ENCODE data around the gene CHPF2.

The CHPF2 gene

DNA sequence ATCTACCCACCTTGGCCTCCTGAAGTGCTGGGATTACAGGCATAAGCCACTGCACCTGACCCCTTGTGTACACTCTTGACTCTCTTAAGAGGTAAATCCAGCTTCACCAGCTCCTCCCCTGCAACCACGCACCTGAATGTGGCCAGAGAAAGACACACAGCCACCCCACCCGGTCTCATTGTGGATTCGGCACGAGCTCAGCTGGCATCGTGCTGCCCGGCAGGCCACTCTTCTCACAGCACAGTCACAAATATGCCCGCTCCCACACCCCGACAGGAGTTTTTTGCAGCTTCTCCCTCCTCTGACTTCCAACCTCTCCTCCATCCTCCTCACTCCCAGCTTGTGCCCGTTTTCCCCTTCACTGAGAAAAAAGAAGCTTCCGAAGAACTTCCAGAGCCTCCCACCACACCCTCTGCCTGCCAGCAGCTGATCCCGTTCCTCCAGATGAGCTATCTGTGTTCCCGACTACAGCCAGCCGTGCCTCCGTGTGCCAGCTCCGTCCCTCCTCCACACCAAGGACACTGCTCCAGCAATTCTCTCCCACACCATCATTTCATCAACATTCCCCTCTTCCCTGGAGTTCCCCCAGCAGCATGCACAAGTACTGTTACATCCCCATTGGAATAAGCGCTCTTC is 24.2 kb downstream of the CHPF2 start:
- H3K56ac ChIP-seq (ENCODE audit: low read length): no peak overlapping the region
- H3K18ac ChIP-seq (ENCODE audit: low read length): no peak overlapping the region
- H3K79me2 ChIP-seq (ENCODE audit: control insufficient read depth, insufficient read depth, low read length): no peaks in the 10 kb centered on the region
- H2BK120ac ChIP-seq (ENCODE audit: low read depth, low read length): no peak overlapping the region
- H2BK5ac ChIP-seq (ENCODE audit: low read length): no peak overlapping the region
- H3K79me1 ChIP-seq (ENCODE audit: low read length): no peaks in the 10 kb centered on the region
- H3K4me1 ChIP-seq (ENCODE audit: control insufficient read depth, low read depth, low read length): peaks cover 6% of the 10 kb centered on the region
- no peak overlapping the region for H3K27ac ChIP-seq (ENCODE audit: low read depth, low read length)
- H4K8ac ChIP-seq (ENCODE audit: low read depth, low read length): no peak overlapping the region
- H3K9ac ChIP-seq (ENCODE audit: low read length): no peak overlapping the region
- no peak overlapping the region for H3K4me3 ChIP-seq (ENCODE audit: low read length)
- no peak overlapping the region for H4K5ac ChIP-seq (ENCODE audit: low read length)
- no CpG with 5 or more reads among the region's 16 CpGs for WGBS (ENCODE audit: extremely low coverage, insufficient coverage, low lambda C conversion rate)
- H3K27me3 ChIP-seq (ENCODE audit: insufficient read depth, low read length, poor library complexity): no peaks in the 10 kb centered on the region
- H3K23ac ChIP-seq (ENCODE audit: low read length): no peak overlapping the region
- no peak for DNase-seq
- H3K4ac ChIP-seq (ENCODE audit: low read depth, low read length): no peak overlapping the region
- no peak overlapping the region for H2AK5ac ChIP-seq (ENCODE audit: low read length)
- H3K36me3 ChIP-seq (ENCODE audit: control insufficient read depth, insufficient read depth, low read length): no peaks in the 10 kb centered on the region
- no peak overlapping the region for H2BK15ac ChIP-seq (replicated peaks; ENCODE audit: low read depth)
- H3K4me2 ChIP-seq (ENCODE audit: low read length): no peak overlapping the region

- Histone ChIP-seq H3K4me3 (ENCODE audit: low read length) (no peak overlapping the region), H3K56ac (ENCODE audit: low read length) (no peak overlapping the region), H3K4ac (ENCODE audit: low read depth, low read length) (no peak overlapping the region), H3K79me1 (ENCODE audit: low read length) (no peaks in the 10 kb centered on the region), H2AK5ac (ENCODE audit: low read length) (no peak overlapping the region), H3K27me3 (ENCODE audit: insufficient read depth, low read length, poor library complexity) (no peaks in the 10 kb centered on the region), H3K23ac (ENCODE audit: low read length) (no peak overlapping the region), H2BK120ac (ENCODE audit: low read depth, low read length) (no peak overlapping the region), H3K18ac (ENCODE audit: low read length) (no peak overlapping the region), H2BK5ac (ENCODE audit: low read length) (no peak overlapping the region), H3K9ac (ENCODE audit: low read length) (no peak overlapping the region), H3K4me2 (ENCODE audit: low read length) (no peak overlapping the region), H3K27ac (ENCODE audit: low read depth, low read length) (no peak overlapping the region), H4K8ac (ENCODE audit: low read depth, low read length) (no peak overlapping the region), H3K36me3 (ENCODE audit: control insufficient read depth, insufficient read depth, low read length) (no peaks in the 10 kb centered on the region), H3K4me1 (ENCODE audit: control insufficient read depth, low read depth, low read length) (peaks cover 2% of the 10 kb centered on the region), H4K5ac (ENCODE audit: low read length) (no peak overlapping the region), H3K79me2 (ENCODE audit: control insufficient read depth, insufficient read depth, low read length) (no peaks in the 10 kb centered on the region), H2BK15ac (replicated peaks; ENCODE audit: low read depth) (no peak overlapping the region)
- no CpG with 5 or more reads among the region's 7 CpGs for WGBS (ENCODE audit: extremely low coverage, insufficient coverage, low lambda C conversion rate)
- no peak for DNase-seq
These were observed 25.7 kb downstream of the CHPF2 start for GRCh38 chr7:151257990-151258389.

DNA sequence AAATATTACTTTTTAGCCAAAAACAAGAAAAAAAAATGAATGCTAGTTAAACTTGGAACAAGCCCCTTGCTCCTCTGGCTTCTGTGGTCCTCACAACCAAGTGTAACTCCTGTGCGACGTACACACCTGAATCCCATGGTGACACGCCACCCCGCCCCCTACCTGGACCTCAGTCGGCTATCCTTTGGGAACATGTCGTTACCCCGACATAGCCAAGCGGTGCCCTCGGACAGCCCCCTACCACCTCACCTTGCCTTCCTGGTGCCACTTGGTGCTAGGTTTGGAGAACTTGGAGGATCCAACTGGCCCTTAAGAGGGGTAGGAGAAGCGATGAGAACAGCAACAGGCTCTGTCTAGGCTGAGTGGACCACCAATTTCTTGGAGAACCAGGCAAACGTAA is 28.2 kb downstream of the CHPF2 start:
- Histone ChIP-seq H3K9ac (ENCODE audit: low read length) (no peak overlapping the region), H3K4me2 (ENCODE audit: low read length) (no peak overlapping the region), H3K27ac (ENCODE audit: low read depth, low read length) (no peak overlapping the region), H3K56ac (ENCODE audit: low read length) (no peak overlapping the region), H3K23ac (ENCODE audit: low read length) (peak overlapping the region; percentile 90), H3K79me2 (ENCODE audit: control insufficient read depth, insufficient read depth, low read length) (no peaks in the 10 kb centered on the region), H3K18ac (ENCODE audit: low read length) (no peak overlapping the region), H3K4me1 (ENCODE audit: control insufficient read depth, low read depth, low read length) (peaks cover 2% of the 10 kb centered on the region), H2BK5ac (ENCODE audit: low read length) (no peak overlapping the region), H2BK15ac (replicated peaks; ENCODE audit: low read depth) (no peak overlapping the region), H2BK120ac (ENCODE audit: low read depth, low read length) (no peak overlapping the region), H3K79me1 (ENCODE audit: low read length) (no peaks in the 10 kb centered on the region), H3K4ac (ENCODE audit: low read depth, low read length) (no peak overlapping the region), H3K4me3 (ENCODE audit: low read length) (no peak overlapping the region), H4K5ac (ENCODE audit: low read length) (no peak overlapping the region), H2AK5ac (ENCODE audit: low read length) (no peak overlapping the region), H4K8ac (ENCODE audit: low read depth, low read length) (no peak overlapping the region), H3K27me3 (ENCODE audit: insufficient read depth, low read length, poor library complexity) (no peaks in the 10 kb centered on the region), H3K36me3 (ENCODE audit: control insufficient read depth, insufficient read depth, low read length) (no peaks in the 10 kb centered on the region)
- no CpG with 5 or more reads among the region's 11 CpGs for WGBS (ENCODE audit: extremely low coverage, insufficient coverage, low lambda C conversion rate)
- no peak for DNase-seq

GRCh38 chr7:151260883-151261282 is 28.6 kb downstream of the CHPF2 start:
- Histone ChIP-seq H3K79me1 (ENCODE audit: low read length) (no peaks in the 10 kb centered on the region), H3K36me3 (ENCODE audit: control insufficient read depth, insufficient read depth, low read length) (no peaks in the 10 kb centered on the region), H3K4ac (ENCODE audit: low read depth, low read length) (no peak overlapping the region), H3K4me3 (ENCODE audit: low read length) (no peak overlapping the region), H4K5ac (ENCODE audit: low read length) (no peak overlapping the region), H4K8ac (ENCODE audit: low read depth, low read length) (no peak overlapping the region), H3K79me2 (ENCODE audit: control insufficient read depth, insufficient read depth, low read length) (no peaks in the 10 kb centered on the region), H2BK5ac (ENCODE audit: low read length) (no peak overlapping the region), H3K4me2 (ENCODE audit: low read length) (no peak overlapping the region), H2AK5ac (ENCODE audit: low read length) (no peak overlapping the region), H3K27ac (ENCODE audit: low read depth, low read length) (no peak overlapping the region), H2BK120ac (ENCODE audit: low read depth, low read length) (no peak overlapping the region), H3K23ac (ENCODE audit: low read length) (peak overlapping the region; percentile 90), H3K27me3 (ENCODE audit: insufficient read depth, low read length, poor library complexity) (no peaks in the 10 kb centered on the region), H3K9ac (ENCODE audit: low read length) (no peak overlapping the region), H3K56ac (ENCODE audit: low read length) (no peak overlapping the region), H2BK15ac (replicated peaks; ENCODE audit: low read depth) (no peak overlapping the region), H3K18ac (ENCODE audit: low read length) (no peak overlapping the region), H3K4me1 (ENCODE audit: control insufficient read depth, low read depth, low read length) (peaks cover 2% of the 10 kb centered on the region)
- no peak for DNase-seq
- WGBS (ENCODE audit: extremely low coverage, insufficient coverage, low lambda C conversion rate): no CpG with 5 or more reads among the region's 8 CpGs

- DNase-seq: no peak
- Histone ChIP-seq H3K4me1 (ENCODE audit: control insufficient read depth, low read depth, low read length) (peaks cover 2% of the 10 kb centered on the region), H4K8ac (ENCODE audit: low read depth, low read length) (no peak overlapping the region), H3K56ac (ENCODE audit: low read length) (peak overlapping the region; percentile 35), H3K4ac (ENCODE audit: low read depth, low read length) (no peak overlapping the region), H3K23ac (ENCODE audit: low read length) (no peak overlapping the region), H2BK120ac (ENCODE audit: low read depth, low read length) (no peak overlapping the region), H3K27me3 (ENCODE audit: insufficient read depth, low read length, poor library complexity) (no peaks in the 10 kb centered on the region), H3K27ac (ENCODE audit: low read depth, low read length) (no peak overlapping the region), H2BK15ac (replicated peaks; ENCODE audit: low read depth) (no peak overlapping the region), H4K5ac (ENCODE audit: low read length) (no peak overlapping the region), H3K4me2 (ENCODE audit: low read length) (no peak overlapping the region), H3K79me2 (ENCODE audit: control insufficient read depth, insufficient read depth, low read length) (no peaks in the 10 kb centered on the region), H3K4me3 (ENCODE audit: low read length) (no peak overlapping the region), H3K9ac (ENCODE audit: low read length) (no peak overlapping the region), H2BK5ac (ENCODE audit: low read length) (no peak overlapping the region), H2AK5ac (ENCODE audit: low read length) (no peak overlapping the region), H3K36me3 (ENCODE audit: control insufficient read depth, insufficient read depth, low read length) (no peaks in the 10 kb centered on the region), H3K79me1 (ENCODE audit: low read length) (no peaks in the 10 kb centered on the region), H3K18ac (ENCODE audit: low read length) (no peak overlapping the region)
- no CpG with 5 or more reads among the region's 10 CpGs for WGBS (ENCODE audit: extremely low coverage, insufficient coverage, low lambda C conversion rate)
These were observed 29.2 kb downstream of the CHPF2 start for GRCh38 chr7:151261529-151261928.

- H3K79me2 ChIP-seq (ENCODE audit: control insufficient read depth, insufficient read depth, low read length): no peaks in the 10 kb centered on the region
- no peak overlapping the region for H3K18ac ChIP-seq (ENCODE audit: low read length)
- H3K27ac ChIP-seq (ENCODE audit: low read depth, low read length): no peak overlapping the region
- H2BK15ac ChIP-seq (replicated peaks; ENCODE audit: low read depth): no peak overlapping the region
- WGBS (ENCODE audit: extremely low coverage, insufficient coverage, low lambda C conversion rate): no CpG with 5 or more reads among the region's 5 CpGs
- no peak overlapping the region for H2BK120ac ChIP-seq (ENCODE audit: low read depth, low read length)
- H3K4me3 ChIP-seq (ENCODE audit: low read length): no peak overlapping the region
- H2AK5ac ChIP-seq (ENCODE audit: low read length): no peak overlapping the region
- H4K5ac ChIP-seq (ENCODE audit: low read length): no peak overlapping the region
- no peak overlapping the region for H3K56ac ChIP-seq (ENCODE audit: low read length)
- no peaks in the 10 kb centered on the region for H3K27me3 ChIP-seq (ENCODE audit: insufficient read depth, low read length, poor library complexity)
- H4K8ac ChIP-seq (ENCODE audit: low read depth, low read length): no peak overlapping the region
- no peaks in the 10 kb centered on the region for H3K79me1 ChIP-seq (ENCODE audit: low read length)
- H3K4me2 ChIP-seq (ENCODE audit: low read length): no peak overlapping the region
- H3K23ac ChIP-seq (ENCODE audit: low read length): no peak overlapping the region
- no peaks in the 10 kb centered on the region for H3K36me3 ChIP-seq (ENCODE audit: control insufficient read depth, insufficient read depth, low read length)
- no peak overlapping the region for H3K9ac ChIP-seq (ENCODE audit: low read length)
- H2BK5ac ChIP-seq (ENCODE audit: low read length): no peak overlapping the region
- H3K4ac ChIP-seq (ENCODE audit: low read depth, low read length): no peak overlapping the region
- no peak for DNase-seq
- H3K4me1 ChIP-seq (ENCODE audit: control insufficient read depth, low read depth, low read length): peaks cover 2% of the 10 kb centered on the region
These were observed 32.3 kb downstream of the CHPF2 start for GRCh38 chr7:151264615-151265014.

All from mesendoderm (in vitro differentiated cells).